Activated naive CD4-positive, alpha-beta T cell treated with anti-CD3 and anti-CD28 coated beads, Interleukin-2, amount 50 U/mL, for 72 hours (primary cell): ENCODE measurements around the gene TEX2. TPM values are rescaled to one million over a fixed set of nuclear protein-coding genes. Genes with fewer than 3 reads are reported as not detected.

Experiments
- ATAC-seq, 2 donors: fragments of 150-1000 bp; cut with Tn5 transposase; 2 replicates each; pipeline ENCODE4 v1.10.0; 2021; ENCODE audit warnings: mild to moderate bottlenecking in 2 of 2, moderate library complexity in 2 of 2
- DNase-seq, 2 donors: peaks; one replicate each; pipeline ENCODE4 v3.0.0; 2021 to 2022; ENCODE audit warnings: low spot score in 2 of 2
- H3K27ac Mint-ChIP-seq, 2 donors: one replicate each; pipeline ENCODE4 v1.8.0; 2022; ENCODE audit warnings: mild to moderate bottlenecking in 2 of 2, mixed read lengths in 2 of 2
- H3K36me3 Mint-ChIP-seq, 2 donors: one replicate each; pipeline ENCODE4 v1.8.0; 2022; ENCODE audit warnings: mixed read lengths in 2 of 2
- H3K9me3 Mint-ChIP-seq, 2 donors: one replicate each; pipeline ENCODE4 v1.8.0; 2022; ENCODE audit warnings: mixed read lengths in 2 of 2
- total RNA-seq, 2 donors: library from RNA; stranded (reverse); gene quantifications; one replicate each; pipeline ENCODE4 v1.2.3, GENCODE V29; 2022

TEX2 gene
- total RNA-seq, 2 donors from 2014 or later, result 12.1 to 14.7 TPM

DNA sequence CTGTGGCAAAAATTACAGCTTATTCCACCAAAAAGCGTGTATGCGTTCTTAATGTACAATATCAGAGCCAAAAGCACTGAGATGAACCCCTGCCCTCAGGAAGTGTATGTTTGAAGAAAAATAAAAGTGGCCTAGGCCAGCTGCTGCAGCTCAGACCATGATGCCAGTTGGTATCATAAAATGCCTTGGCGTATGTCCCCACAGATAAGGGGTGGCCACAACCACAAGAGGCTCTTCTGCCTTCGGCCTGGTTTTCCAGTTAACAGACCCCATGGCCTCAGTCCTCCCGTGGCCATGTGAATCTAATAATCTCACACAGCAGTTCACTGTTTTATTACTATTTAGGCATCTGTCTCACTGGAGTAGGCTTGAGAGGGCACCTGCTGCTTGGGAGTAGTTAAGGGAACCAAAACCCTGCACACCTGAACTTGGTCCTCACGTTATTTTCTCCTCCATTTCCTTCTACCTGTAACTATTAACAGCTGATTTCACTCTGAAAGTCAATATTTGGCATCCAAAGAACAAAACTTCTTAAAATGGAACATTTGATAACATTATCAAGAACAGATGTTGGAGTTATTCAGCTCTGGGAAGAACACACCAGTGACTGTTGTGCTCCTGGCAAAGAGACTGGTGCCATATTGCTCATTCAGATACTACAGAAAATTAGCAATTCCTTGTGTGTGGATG, 98.3 kb downstream of the TEX2 start:
- ATAC-seq, result no peak
- no peaks in the 10 kb centered on the region for H3K9me3 Mint-ChIP-seq

GRCh38 chr17:64163468-64163867, 99.6 kb downstream of the TEX2 start:
- Mint-ChIP-seq H3K36me3 (no peaks in the 10 kb centered on the region), H3K27ac (no peak overlapping the region), H3K9me3 (no peaks in the 10 kb centered on the region)
- DNase-seq (no peak), ATAC-seq (no peak)

More for the DNA sequence above, 98.3 kb downstream of the TEX2 start:
- Mint-ChIP-seq H3K27ac (peak overlapping the region in 1 of 2 donors; percentile 60), H3K36me3 (no peaks in the 10 kb centered on the region)
- DNase-seq, result no peak

- Mint-ChIP-seq H3K9me3 (no peaks in the 10 kb centered on the region), H3K36me3 (no peaks in the 10 kb centered on the region), H3K27ac (no peak overlapping the region)
- ATAC-seq (no peak), DNase-seq (no peak)
Observed at GRCh38 chr17:64162554-64162953, 100.5 kb downstream of the TEX2 start.

DNA sequence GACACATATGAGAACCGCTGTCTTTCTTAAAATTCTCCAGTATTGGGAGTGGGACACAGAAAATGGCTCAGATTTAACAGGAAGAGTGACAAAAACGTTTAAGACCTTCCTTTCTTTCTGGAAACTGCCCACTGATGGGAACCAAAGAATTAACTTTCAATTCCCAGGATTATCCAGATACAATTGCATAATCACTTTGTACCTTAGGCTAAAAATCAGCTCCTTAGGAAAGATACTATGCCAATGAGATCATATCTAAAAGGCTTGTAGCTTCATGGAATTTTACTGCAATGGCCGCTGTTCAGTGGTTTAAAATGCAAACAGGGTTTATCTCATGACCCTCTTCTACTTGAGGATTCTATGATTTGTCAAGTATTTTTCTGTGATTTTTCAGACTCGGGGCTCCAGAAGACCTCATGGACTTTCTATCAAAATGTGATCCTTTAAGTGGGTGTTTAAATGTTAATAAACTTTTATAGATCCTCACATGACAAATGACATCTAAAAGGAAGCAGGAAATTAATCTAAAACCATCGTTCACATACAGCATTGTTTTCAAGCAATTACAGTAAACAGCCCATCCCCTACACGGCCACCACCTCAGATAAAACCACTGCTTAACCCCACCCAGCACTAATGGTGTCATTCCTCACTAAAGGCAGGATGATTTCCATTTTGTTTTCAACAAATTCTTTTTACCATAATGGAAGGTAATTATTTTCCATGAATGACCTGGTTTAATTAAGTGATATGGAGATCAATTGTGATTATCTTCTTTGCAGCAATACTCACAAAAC, 101.5 kb downstream of the TEX2 start:
- H3K27ac Mint-ChIP-seq, result no peak overlapping the region
- ATAC-seq, result no peak
- no peak for DNase-seq
- no peaks in the 10 kb centered on the region for H3K9me3 Mint-ChIP-seq
- H3K36me3 Mint-ChIP-seq, result no peaks in the 10 kb centered on the region

DNA sequence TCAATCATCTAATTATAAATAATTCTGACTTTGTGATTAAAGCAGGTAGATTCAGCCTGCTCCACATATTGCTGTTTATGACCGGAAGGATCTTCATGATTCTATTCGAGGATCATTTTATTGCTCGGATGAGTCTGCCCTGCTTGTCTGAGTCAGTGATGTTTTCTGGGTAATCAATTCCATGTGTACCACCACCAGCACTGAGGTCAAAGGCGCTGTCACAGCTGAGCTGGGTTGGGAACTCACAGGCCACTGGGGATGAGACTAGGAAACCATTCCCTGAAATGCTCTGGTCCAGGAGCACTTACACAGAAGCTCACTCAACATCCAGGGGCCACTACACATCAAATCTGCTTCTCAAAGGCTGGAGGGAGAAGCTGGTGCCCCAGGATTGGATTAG, 102.7 kb downstream of the TEX2 start:
- ATAC-seq, result no peak
- H3K9me3 Mint-ChIP-seq, result no peaks in the 10 kb centered on the region
- no peak overlapping the region for H3K27ac Mint-ChIP-seq
- DNase-seq, result no peak
- H3K36me3 Mint-ChIP-seq, result no peaks in the 10 kb centered on the region

DNA sequence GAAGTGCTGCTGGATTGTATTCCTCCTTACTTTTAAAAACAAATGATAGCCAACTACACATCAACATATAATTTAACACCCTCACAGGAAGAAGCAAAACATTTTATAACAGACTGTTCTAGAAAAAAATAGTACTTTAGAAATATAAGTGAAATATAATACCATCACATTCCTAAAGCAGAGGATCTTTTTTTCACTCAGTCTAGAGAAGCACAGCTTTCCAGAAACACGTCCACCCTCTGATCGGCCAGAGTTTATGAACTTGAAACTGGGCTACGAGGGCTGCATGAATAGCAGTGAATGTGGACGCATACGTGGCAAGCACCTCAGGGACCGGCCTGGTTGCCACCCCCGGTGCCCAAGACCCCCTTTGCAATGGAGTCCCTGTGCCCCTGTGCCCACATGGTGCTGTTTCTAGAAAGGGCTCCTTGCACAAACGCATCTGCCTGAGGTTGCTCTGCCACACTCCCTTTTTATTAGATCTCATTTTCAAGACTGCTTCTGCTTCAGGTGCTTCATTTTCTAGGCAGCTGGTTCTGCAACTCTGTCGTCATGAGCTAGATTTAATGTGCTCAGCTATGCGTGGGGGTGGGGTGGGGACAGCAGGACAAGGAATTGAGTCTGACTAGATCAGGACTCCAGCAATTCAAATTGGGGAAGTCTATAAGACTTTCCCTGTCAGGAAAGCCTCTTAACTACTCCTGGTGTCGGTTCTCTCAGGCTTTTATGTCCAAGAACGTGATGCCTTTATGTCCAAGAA, 104.0 kb downstream of the TEX2 start:
- no peak for ATAC-seq
- DNase-seq, result no peak
- H3K27ac Mint-ChIP-seq, result no peak overlapping the region
- no peaks in the 10 kb centered on the region for H3K36me3 Mint-ChIP-seq
- H3K9me3 Mint-ChIP-seq, result no peaks in the 10 kb centered on the region

- no peak for ATAC-seq
Observed at GRCh38 chr17:64158406-64158805, 104.7 kb downstream of the TEX2 start.

GRCh38 chr17:64157669-64158180, 105.3 kb downstream of the TEX2 start:
- Mint-ChIP-seq H3K27ac (no peak overlapping the region), H3K36me3 (peaks cover 0 to 6% of the 10 kb centered on the region in 2 donors), H3K9me3 (no peaks in the 10 kb centered on the region)
- ATAC-seq, result no peak
- DNase-seq, result no peak

More at GRCh38 chr17:64158406-64158805, 104.7 kb downstream of the TEX2 start:
- Mint-ChIP-seq H3K36me3 (peaks cover 0 to 1% of the 10 kb centered on the region in 2 donors), H3K9me3 (no peaks in the 10 kb centered on the region), H3K27ac (no peak overlapping the region)
- DNase-seq, result no peak

- Mint-ChIP-seq H3K27ac (no peak overlapping the region), H3K36me3 (peaks cover 0 to 6% of the 10 kb centered on the region in 2 donors), H3K9me3 (no peaks in the 10 kb centered on the region)
- ATAC-seq (no peak), DNase-seq (no peak)
Observed at GRCh38 chr17:64156670-64157069, 106.4 kb downstream of the TEX2 start.

GRCh38 chr17:64155751-64156544, 107.1 kb downstream of the TEX2 start:
- Mint-ChIP-seq H3K9me3 (no peaks in the 10 kb centered on the region), H3K27ac (peak overlapping the region in 1 of 2 donors; percentile 15), H3K36me3 (peaks cover 0 to 6% of the 10 kb centered on the region in 2 donors)
- ATAC-seq (no peak), DNase-seq (no peak)

DNA sequence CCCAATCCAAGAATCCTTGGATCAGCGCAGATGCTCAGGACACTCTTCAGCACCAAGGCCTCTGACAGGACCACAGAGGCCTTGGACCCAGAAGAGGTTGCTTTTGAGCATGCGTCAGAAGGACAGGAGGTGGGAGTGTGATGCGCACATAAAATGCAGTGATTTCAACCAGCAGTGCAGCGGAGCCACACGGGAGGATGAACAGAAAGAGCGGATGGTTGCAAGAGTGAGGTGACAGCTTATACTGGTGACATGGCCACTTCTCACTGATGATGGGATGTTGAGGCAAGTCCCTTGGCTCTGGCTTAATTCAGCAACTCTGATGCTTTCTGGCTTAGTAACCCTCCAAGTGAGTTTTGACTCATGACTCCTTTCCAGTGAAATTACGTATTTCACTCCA, 107.9 kb downstream of the TEX2 start:
- Mint-ChIP-seq H3K36me3 (peaks cover 0 to 6% of the 10 kb centered on the region in 2 donors), H3K27ac (no peak overlapping the region), H3K9me3 (no peaks in the 10 kb centered on the region)
- peak in 1 of 2 donors; percentile 34 for ATAC-seq
- DNase-seq, result no peak

GRCh38 chr17:64154717-64155116, 108.3 kb downstream of the TEX2 start:
- H3K9me3 Mint-ChIP-seq, result no peaks in the 10 kb centered on the region
- DNase-seq (no peak), ATAC-seq (no peak)
- H3K36me3 Mint-ChIP-seq, result peaks cover 0 to 6% of the 10 kb centered on the region in 2 donors
- peak overlapping the region in 1 of 2 donors; percentile 41 for H3K27ac Mint-ChIP-seq

DNA sequence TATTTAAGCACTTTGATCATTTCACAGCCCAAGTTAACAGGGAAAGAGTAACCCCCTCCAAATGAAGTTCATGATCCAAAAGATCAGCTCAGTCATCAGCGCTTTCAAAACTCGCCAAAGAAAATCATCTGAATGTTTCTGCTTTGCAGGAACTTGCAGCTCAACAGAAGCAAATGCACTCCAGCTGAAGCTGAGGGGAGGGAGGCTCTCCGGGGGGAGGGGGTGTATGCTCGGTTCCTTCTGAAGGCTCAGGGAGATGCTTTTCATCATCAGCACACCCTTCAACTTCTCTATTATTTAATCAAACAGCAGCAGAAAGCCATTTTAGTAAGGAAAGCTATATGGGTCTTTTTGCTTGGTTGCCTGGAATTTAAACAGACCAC, 108.8 kb downstream of the TEX2 start:
- ATAC-seq (no peak), DNase-seq (no peak)
- Mint-ChIP-seq H3K36me3 (peaks cover 0 to 6% of the 10 kb centered on the region in 2 donors), H3K27ac (peak overlapping the region in 1 of 2 donors; percentile 41), H3K9me3 (no peaks in the 10 kb centered on the region)

GRCh38 chr17:64153565-64154312, 109.3 kb downstream of the TEX2 start:
- peak overlapping the region in 1 of 2 donors; percentile 19 for H3K27ac Mint-ChIP-seq
- ATAC-seq, result no peak
- H3K9me3 Mint-ChIP-seq, result no peaks in the 10 kb centered on the region
- DNase-seq, result no peak
- H3K36me3 Mint-ChIP-seq, result peaks cover 4 to 6% of the 10 kb centered on the region in 2 donors

DNA sequence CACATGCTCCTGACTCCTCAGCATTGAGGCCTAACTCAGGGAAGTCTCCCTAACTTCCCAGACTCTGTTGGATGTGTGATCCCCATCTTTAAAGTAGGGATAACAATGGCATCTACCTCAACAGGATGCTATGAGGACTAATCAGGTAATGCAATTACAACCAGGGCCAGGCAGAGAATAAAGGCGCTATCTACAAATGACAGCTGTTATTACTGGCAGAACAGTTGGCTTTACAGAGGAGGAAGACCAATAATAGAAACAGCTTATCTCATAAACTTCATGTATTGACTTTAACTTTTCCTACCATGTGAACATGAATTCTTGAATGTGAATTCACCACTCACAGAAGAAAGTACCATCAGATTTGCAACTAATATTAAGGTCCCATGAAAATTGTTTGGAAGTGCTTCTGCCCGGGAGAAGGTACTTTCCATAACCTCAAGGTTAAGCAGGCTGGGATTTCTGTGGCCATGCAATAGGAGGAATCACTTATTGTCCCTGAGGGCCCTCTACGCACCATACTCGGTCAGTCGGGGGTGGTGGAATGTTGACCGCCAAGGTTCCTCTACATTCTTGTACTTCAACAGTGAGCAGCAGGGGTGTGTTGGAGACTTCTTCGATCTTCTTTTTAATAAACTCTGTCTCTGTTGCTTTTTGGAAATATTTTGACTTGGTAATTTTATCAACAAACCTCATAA, 110.5 kb downstream of the TEX2 start:
- Mint-ChIP-seq H3K9me3 (no peaks in the 10 kb centered on the region), H3K36me3 (peaks cover 12 to 16% of the 10 kb centered on the region in 2 donors), H3K27ac (no peak overlapping the region)
- DNase-seq, result no peak
- no peak for ATAC-seq
